Measurements from ENCODE around the gene SNRPB. TPM values are rescaled to one million over a fixed set of nuclear protein-coding genes. Genes with fewer than 3 reads are reported as not detected.

SNRPB gene
- total RNA-seq, 1 donor from 2014 or later: 144 TPM

GRCh38 chr20:2460752-2461424 lies 9.7 kb downstream of the SNRPB start:
- H3K27me3 Mint-ChIP-seq (ENCODE audit: low read depth): no peaks in the 10 kb centered on the region
- no peaks in the 10 kb centered on the region for H3K9me3 Mint-ChIP-seq
- H3K4me1 Mint-ChIP-seq: no peaks in the 10 kb centered on the region
- no peak for TF ChIP-seq CTCF (IDR thresholded peaks at IDR 0.05; ENCODE audit: unreplicated experiment)
- no peak overlapping the region for H3K4me3 Mint-ChIP-seq
- DNase-seq (ENCODE audit: low spot score in 2 of 2, unreplicated experiment in 2 of 2): no peak
- H3K36me3 Mint-ChIP-seq: peaks cover 49% of the 10 kb centered on the region
- H3K27ac Mint-ChIP-seq: no peak overlapping the region

- no peaks in the 10 kb centered on the region for H3K9me3 Mint-ChIP-seq
- no peak for TF ChIP-seq CTCF (IDR thresholded peaks at IDR 0.05; ENCODE audit: unreplicated experiment)
- no peaks in the 10 kb centered on the region for H3K27me3 Mint-ChIP-seq (ENCODE audit: low read depth)
- DNase-seq (ENCODE audit: low spot score in 2 of 2, unreplicated experiment in 2 of 2): no peak
- H3K4me3 Mint-ChIP-seq: no peak overlapping the region
- no peak overlapping the region for H3K27ac Mint-ChIP-seq
- H3K36me3 Mint-ChIP-seq: peaks cover 45% of the 10 kb centered on the region
- no peaks in the 10 kb centered on the region for H3K4me1 Mint-ChIP-seq
These were observed 10.4 kb downstream of the SNRPB start for GRCh38 chr20:2459981-2460751.

GRCh38 chr20:2458919-2459499 lies 11.6 kb downstream of the SNRPB start:
- H3K27ac Mint-ChIP-seq: no peak overlapping the region
- H3K36me3 Mint-ChIP-seq: peaks cover 41% of the 10 kb centered on the region
- no peaks in the 10 kb centered on the region for H3K27me3 Mint-ChIP-seq (ENCODE audit: low read depth)
- H3K9me3 Mint-ChIP-seq: no peaks in the 10 kb centered on the region
- no peak for TF ChIP-seq CTCF (IDR thresholded peaks at IDR 0.05; ENCODE audit: unreplicated experiment)
- no peak overlapping the region for H3K4me3 Mint-ChIP-seq
- no peak for DNase-seq (ENCODE audit: low spot score in 2 of 2, unreplicated experiment in 2 of 2)
- H3K4me1 Mint-ChIP-seq: no peaks in the 10 kb centered on the region

- DNase-seq (ENCODE audit: low spot score in 2 of 2, unreplicated experiment in 2 of 2): no peak
- Mint-ChIP-seq H3K4me3 (no peak overlapping the region), H3K36me3 (peaks cover 18% of the 10 kb centered on the region), H3K27ac (no peak overlapping the region), H3K27me3 (ENCODE audit: low read depth) (no peaks in the 10 kb centered on the region), H3K9me3 (no peaks in the 10 kb centered on the region), H3K4me1 (no peaks in the 10 kb centered on the region)
- TF ChIP-seq CTCF (IDR thresholded peaks at IDR 0.05; ENCODE audit: unreplicated experiment): no peak
These were observed 14.7 kb downstream of the SNRPB start for GRCh38 chr20:2455771-2456497.

GRCh38 chr20:2453792-2454191 lies 16.8 kb downstream of the SNRPB start:
- no peak for DNase-seq (ENCODE audit: low spot score in 2 of 2, unreplicated experiment in 2 of 2)
- peaks cover 3% of the 10 kb centered on the region for H3K27me3 Mint-ChIP-seq (ENCODE audit: low read depth)
- peaks cover 4% of the 10 kb centered on the region for H3K9me3 Mint-ChIP-seq
- no peak for TF ChIP-seq CTCF (IDR thresholded peaks at IDR 0.05; ENCODE audit: unreplicated experiment)
- H3K4me1 Mint-ChIP-seq: no peaks in the 10 kb centered on the region
- H3K36me3 Mint-ChIP-seq: peaks cover 2% of the 10 kb centered on the region
- H3K27ac Mint-ChIP-seq: no peak overlapping the region
- H3K4me3 Mint-ChIP-seq: no peak overlapping the region
